Stimulated activated CD8-positive, alpha-beta memory T cell treated with anti-CD3 and anti-CD28 coated beads, Interleukin-7, amount 100 ng/mL, for 48 hours (primary cell): Measurements from ENCODE around the gene TXLNG.
A peak's percentile ranks its signal among the peaks of the same experiment; 100 is the strongest.

Experiments used
- DNase-seq, 2 donors: peaks; one replicate each; pipeline ENCODE4 v3.0.0-alpha.2; 2020; ENCODE audit warnings: low read depth in 1 of 2; ENCODE audit errors: extremely low read depth in 1 of 2

The TXLNG gene

DNA sequence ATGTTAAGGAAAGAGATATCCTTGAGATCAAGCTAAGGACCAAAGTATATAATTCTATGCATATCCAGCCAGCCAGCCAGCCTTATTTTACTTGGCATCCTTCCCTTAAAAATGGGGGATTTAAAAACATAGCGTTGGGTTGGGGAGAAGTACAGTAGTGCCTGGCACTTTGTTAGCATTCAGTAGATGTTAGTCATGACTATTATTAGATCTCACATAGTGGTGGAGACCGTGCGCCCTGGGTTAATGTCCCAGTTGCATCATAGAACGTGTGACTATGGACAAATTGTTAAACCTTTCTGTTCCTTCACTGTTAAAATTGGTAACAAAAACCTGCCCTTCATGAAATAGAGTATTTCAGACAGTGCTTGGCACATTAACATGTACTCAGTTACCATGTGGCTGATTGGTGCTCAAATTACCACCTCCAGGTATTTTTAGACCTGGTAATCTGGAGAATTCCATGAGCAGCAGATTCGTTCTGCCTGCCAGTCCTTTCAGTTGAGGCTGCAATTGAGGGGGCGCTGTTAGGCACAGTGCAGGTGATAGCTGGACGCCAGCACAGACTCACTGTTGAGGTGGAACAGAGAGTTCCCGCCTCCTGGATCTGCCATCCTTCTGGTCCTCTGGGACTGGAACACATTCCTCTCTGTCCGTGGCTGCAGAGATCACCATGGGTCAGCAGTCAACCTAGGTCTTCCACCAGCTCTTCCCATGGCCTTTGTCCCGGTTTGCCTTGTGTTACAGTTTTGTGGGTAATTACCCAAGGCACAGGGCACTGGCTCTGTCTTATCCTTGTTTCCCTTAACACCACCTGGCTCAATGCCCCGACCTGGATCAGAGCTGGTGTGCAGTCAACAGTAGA, 52.2 kb downstream of the TXLNG start:
- no peak for DNase-seq

DNA sequence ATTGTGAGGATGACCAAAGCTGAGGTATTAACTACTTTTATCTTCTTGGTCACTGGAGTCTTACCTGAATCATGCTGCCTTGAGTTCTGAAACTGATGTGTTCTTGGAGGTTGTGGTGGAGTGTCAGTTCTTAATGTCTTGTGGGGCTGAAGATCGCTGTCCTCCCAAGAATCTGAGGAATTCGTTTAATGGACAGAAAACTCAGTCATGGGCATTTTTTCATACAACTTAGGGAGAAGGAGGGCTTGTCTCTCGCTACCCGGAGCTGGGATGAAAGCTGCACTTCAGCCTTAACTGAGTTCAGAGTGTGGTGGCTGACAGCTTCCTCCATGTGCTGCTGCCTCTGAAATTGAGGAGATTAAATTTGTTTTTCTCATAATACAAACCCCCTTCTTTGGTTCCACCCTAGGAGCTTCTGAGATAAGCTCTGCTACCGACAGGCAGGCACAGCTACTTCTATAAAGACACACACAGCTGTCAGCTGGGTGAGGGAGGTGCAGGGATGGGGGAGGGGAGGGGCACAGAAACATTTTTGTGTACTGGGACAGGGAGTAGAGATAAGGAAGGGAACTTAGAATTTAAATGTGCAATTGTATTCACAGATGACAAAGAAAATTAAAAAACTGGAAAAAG, 53.1 kb downstream of the TXLNG start:
- no peak for DNase-seq

DNA sequence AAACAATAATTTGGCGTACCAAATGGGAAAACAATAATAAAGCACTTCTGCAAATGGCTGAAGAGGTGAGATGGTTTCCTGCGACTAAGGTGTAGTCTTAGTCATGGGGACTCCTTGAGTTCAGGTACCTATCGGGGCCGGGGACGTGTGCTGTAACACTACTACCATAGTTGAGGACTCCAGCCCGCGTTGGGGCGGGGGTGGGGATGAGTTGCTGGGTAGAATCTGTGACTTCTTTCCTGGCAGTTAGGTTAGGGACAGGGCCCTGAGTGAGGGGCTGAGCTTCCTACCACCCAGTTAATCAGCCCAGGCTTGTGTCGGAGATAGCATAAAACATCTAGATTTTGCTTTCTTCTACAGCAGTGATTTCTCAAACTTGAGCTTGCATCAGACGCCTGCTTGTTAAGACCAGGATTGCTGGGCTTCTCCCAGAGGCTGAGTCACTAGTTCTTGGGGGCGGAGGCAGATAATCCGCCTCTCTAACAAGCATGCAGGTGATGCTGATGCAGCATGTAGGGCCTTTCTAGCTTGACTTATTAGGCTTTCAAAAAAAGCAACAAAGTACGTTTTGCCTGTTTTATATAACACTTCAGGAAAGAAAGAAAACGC, 53.7 kb downstream of the TXLNG start:
- no peak for DNase-seq

- DNase-seq = no peak
Measured at GRCh38 chrX:16842684-16843083, 56.4 kb downstream of the TXLNG start.

DNA sequence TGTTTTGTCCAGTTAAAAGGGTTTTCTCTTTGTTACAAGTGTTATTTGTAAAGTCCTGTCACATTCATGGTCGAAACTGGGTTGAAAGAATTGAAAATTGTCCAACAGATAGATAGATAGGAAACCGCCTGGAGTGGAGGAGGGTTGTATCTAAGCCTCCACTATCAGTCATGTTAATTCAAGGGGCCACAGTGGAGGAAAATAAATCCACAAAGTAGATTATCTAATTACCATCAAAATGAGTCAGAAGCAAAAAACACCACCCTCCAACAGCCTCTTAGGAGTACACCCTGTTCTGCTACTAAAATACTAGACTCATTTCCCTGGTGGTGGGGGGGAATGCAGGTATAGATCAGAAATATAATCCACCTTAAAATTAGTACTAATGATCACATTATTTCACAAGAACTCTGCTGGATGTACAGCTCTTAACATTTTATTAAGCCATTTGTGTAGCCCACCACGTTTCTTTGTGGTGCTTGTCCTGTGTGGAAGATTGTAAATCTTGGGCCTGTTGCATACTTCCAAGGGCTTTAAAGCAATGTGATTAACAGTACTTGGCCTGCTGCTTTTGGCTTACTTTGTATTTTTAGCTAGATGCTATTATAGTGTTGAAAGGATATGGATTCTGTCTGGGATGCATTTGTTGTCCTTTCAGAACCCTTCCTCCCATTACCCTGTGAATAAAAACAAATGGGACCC, 57.1 kb downstream of the TXLNG start:
- DNase-seq = no peak

DNA sequence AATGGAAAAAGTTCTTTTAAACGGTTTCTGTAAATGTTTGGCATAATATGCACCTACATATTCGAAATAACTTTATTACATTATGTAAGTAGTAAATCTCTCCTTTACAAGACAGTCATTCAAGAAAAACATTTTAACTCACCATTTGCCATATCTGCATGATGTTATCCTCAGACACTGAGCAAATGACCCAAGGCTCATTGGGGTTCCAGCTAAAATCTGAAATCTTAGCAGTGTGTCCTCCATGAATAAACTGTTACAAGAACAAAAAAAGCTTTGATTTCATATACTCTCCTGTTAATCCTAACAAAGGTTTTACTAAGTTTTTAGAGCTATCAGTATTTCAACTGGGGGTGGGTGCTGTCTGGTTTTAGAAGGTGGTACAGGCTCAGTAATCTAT, 59.4 kb downstream of the TXLNG start:
- no peak for DNase-seq

DNA sequence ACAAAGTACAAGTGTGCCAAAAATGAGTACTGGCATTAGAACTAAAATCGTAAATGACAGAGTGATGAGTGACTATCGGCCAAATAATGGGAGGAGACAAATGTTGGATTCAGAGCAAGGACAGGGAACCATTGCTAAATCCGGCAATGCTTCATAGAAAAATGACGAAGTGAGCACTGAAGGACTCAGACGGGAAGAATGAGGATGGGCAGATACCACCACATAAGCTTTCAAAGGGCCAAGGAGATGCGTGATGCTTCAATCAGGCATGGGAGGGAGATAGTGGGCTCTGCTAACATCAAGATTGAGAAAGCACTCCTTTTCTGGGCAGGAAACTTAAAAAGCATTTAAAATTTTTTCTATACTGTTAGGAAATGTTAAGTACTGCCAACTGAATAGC, 62.3 kb downstream of the TXLNG start:
- no peak for DNase-seq

- no peak for DNase-seq
Measured at GRCh38 chrX:16851421-16851820, 65.2 kb downstream of the TXLNG start.

DNA sequence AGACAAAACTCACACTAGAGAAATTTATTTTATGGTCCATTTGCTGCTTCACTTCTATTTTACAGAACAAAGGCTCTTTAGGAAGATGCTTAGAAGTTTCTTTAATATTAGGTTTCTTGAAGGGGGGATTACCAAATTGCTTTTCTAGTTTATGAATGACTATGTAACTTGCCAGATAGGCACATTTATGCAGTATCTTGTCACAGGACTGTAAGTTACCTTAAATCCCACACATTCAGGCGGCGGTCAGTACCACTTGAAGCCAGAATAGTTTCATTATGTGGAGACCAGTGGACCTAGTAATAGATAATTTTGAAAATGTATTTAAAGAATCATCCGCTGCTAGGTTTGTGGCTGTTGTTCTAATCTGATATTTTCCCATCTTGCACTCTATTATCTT, 65.6 kb downstream of the TXLNG start:
- no peak for DNase-seq

- DNase-seq = no peak
Measured at GRCh38 chrX:16852617-16853179, 66.4 kb downstream of the TXLNG start.

- no peak for DNase-seq
Measured at GRCh38 chrX:16853537-16853936, 67.3 kb downstream of the TXLNG start.

GRCh38 chrX:16855363-16856075, 69.3 kb downstream of the TXLNG start:
- no peak for DNase-seq

GRCh38 chrX:16856076-16856404, 69.8 kb downstream of the TXLNG start:
- DNase-seq = peak in 1 of 2 donors; percentile 26

DNA sequence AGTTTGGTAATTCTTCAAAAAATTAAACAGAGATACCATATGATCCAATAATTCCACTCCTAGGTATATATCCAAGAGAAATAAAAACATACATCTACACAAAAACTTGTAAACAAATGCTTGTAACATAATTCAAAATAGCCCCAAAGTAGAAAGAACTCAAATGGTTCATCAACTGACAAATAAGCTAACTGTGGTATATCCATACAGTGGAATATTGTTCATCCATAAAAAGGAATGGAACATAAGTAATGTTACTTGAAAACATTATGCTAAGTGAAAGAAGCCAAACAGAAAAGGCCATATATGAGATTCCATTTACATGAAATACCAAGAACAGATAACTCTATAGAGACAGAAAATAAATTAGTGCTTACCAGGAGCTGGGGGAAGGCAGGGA, 70.5 kb downstream of the TXLNG start:
- DNase-seq = no peak

DNA sequence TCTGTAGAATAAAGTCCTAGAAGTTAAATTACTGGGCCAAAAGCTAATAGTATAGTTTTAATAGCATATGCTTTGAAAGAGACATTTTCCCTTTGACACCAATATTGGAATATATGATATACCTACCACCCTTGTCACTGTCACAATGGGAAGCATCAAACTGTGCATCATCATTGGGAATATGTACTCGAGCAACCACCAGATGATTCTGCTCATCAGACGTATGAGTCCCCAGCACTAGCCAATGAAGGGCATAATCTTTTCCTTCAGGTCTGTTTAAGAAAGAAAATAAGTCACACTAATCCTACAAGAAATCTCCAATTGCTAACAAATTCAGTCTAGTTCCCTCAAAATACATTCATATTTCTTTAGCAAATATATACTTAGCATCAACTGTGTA, 76.6 kb downstream of the TXLNG start:
- DNase-seq = no peak

DNA sequence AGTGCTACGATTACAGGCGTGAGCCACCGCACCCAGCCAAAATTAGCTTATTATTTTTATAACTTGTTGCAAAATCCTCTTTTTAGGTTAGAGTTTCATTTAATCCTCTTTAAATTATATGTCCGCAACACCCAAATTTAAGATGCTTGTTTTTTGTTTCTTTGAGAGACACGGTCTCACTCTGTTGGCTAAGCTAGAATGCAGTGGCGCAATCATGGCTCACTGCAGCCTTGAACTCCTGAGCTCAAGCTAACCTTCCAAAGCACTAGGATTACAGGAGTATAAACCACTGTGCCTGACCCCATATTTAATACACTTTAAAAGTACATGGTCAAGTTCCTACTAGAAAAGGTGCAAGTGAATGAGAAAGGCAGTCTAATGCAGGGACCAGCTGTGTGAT, 81.7 kb downstream of the TXLNG start:
- no peak for DNase-seq

DNA sequence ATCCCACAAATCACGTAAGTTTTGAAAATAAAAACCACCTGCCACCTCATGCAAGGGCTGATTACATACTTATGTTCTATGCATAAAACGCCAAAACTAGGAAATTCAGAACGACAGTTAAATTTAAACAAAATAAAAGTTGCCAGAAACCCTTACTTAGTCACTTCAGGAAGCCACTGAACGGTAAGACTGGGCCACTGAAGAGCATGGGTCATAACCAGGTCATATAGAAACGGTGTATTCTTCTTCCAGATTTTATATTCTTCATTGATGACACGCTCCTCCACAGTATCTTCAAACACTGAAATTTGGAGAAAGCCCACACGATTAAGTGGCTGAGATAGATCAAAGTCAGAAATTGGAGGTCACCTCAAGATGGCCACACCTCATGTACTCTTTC, 82.7 kb downstream of the TXLNG start:
- DNase-seq = no peak

DNA sequence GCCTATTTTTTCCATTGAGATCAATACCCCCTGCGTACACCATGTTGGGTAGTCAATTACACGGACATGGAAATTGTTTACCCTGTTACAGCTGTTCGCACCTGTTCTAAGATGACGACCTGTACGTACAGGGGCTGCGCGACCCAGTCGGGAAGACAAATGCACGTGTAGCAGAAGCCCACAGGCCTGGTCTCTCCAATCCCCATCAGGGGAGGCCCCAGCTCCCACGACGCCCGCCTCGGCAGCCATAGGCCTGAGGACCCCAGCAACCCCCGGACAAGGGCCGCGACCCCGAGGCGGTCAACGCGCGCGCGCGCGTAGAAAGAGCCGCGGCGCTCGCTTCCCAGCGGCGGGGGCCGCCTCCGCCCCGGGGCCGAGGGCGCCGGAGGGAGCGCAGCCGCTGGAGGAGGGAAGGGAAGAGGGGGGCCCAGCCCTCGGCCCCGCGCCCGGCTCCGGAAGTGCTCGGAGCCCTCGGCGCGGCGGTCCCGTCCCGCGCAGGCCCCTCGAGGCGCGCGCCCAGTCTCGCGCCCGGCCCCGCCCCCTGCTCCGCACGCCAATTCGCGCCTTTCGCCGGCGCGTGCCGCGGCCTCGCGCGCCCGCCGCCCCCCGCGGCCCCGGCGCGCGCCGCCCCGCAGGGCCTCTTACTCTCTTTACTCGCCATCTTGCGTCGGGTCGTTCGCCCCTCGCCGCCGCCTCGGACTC, 83.3 kb downstream of the TXLNG start:
- no peak for DNase-seq

GRCh38 chrX:16870095-16870861, 84.0 kb downstream of the TXLNG start, which contains the start of gene RBBP7:
RBBP7 (minus strand) TSS chrX:16870362; CDS start chrX:16870053, 309 bp downstream.
- DNase-seq = peak; percentile 80 to 88
